H9 (cell line): ENCODE data around the gene ZMIZ1. TPM values are rescaled to one million over a fixed set of nuclear protein-coding genes. Genes with fewer than 3 reads are reported as not detected.
A peak's percentile ranks its signal among the peaks of the same experiment; 100 is the strongest.

Experiments used
- DNase-seq: peaks from one replicate; pipeline ENCODE4 v3.0.0-alpha.2; 2017
- H2AFZ ChIP-seq: one replicate; pipeline ENCODE4 v1.6.1; 2013; ENCODE audit warnings: mild to moderate bottlenecking, low read length, control low read depth, moderate library complexity
- H2AK5ac ChIP-seq: 2 replicates; pipeline ENCODE4 v1.6.1; 2013; ENCODE audit warnings: low read length, control low read depth, mixed read lengths; ENCODE audit not compliant: insufficient read length
- H2BK120ac ChIP-seq: one replicate; pipeline ENCODE4 v1.6.1; 2013; ENCODE audit warnings: low read depth, mild to moderate bottlenecking, low read length, control low read depth, inconsistent platforms; ENCODE audit not compliant: poor library complexity, severe bottlenecking
- H2BK12ac ChIP-seq: 2 replicates; pipeline ENCODE4 v1.6.1; 2013; ENCODE audit warnings: low read length, control low read depth, mixed read lengths, low read depth; ENCODE audit not compliant: insufficient read length
- H2BK15ac ChIP-seq: 2 replicates; pipeline ENCODE4 v1.6.1; 2013; ENCODE audit warnings: low read depth, low read length, control low read depth
- H2BK20ac ChIP-seq: one replicate; pipeline ENCODE4 v1.6.1; 2013; ENCODE audit warnings: low read depth, mild to moderate bottlenecking, low read length, control low read depth, inconsistent platforms; ENCODE audit not compliant: poor library complexity, severe bottlenecking
- H2BK5ac ChIP-seq: 2 replicates; pipeline ENCODE4 v1.6.1; 2013; ENCODE audit warnings: low read length, control low read depth, mixed read lengths; ENCODE audit not compliant: insufficient read length
- H3K14ac ChIP-seq: 2 replicates; pipeline ENCODE4 v1.6.1; 2013; ENCODE audit warnings: low read length, control low read depth; ENCODE audit not compliant: insufficient read depth
- H3K18ac ChIP-seq: 2 replicates; pipeline ENCODE4 v1.6.1; 2013; ENCODE audit warnings: low read depth, mild to moderate bottlenecking, mixed read lengths, low read length, control low read depth; ENCODE audit not compliant: insufficient read length
- H3K23ac ChIP-seq: 2 replicates; pipeline ENCODE4 v1.6.1; 2013; ENCODE audit warnings: low read length, control low read depth, mixed read lengths, low read depth; ENCODE audit not compliant: insufficient read length
- H3K23me2 ChIP-seq: 2 replicates; pipeline ENCODE4 v1.6.1; 2013; ENCODE audit warnings: low read depth, mild to moderate bottlenecking, mixed read lengths, low read length, control low read depth; ENCODE audit not compliant: insufficient read length, poor library complexity, severe bottlenecking
- H3K27ac ChIP-seq: 2 replicates; pipeline ENCODE4 v1.5.1; 2013; ENCODE audit warnings: low read length, control low read depth, mixed read lengths, low read depth; ENCODE audit not compliant: insufficient read length
- H3K27me3 ChIP-seq: 2 replicates; pipeline ENCODE4 v1.6.1; 2013; ENCODE audit warnings: low read length, control low read depth, inconsistent platforms; ENCODE audit not compliant: insufficient read depth
- H3K4ac ChIP-seq: 2 replicates; pipeline ENCODE4 v1.6.1; 2013; ENCODE audit warnings: low read depth, mild to moderate bottlenecking, control low read depth, inconsistent platforms, low read length, moderate library complexity
- H3K4me1 ChIP-seq: 2 replicates; pipeline ENCODE4 v1.6.1; 2013; ENCODE audit warnings: low read length, control low read depth, inconsistent platforms; ENCODE audit not compliant: insufficient read depth
- H3K4me2 ChIP-seq: 2 replicates; pipeline ENCODE4 v1.6.1; 2013; ENCODE audit warnings: low read length, control low read depth, mixed read lengths; ENCODE audit not compliant: insufficient read length, insufficient read depth
- H3K56ac ChIP-seq: 2 replicates; pipeline ENCODE4 v1.6.1; 2013; ENCODE audit warnings: low read depth, mild to moderate bottlenecking, mixed read lengths, low read length, control low read depth; ENCODE audit not compliant: insufficient read length
- H3K79me1 ChIP-seq: 2 replicates; pipeline ENCODE4 v1.6.1; 2013; ENCODE audit warnings: low read depth, mild to moderate bottlenecking, moderate library complexity, low read length, control low read depth, inconsistent platforms; ENCODE audit not compliant: insufficient read depth, poor library complexity, severe bottlenecking
- H3K79me2 ChIP-seq: 2 replicates; pipeline ENCODE4 v1.6.1; 2013; ENCODE audit warnings: low read length, control low read depth, inconsistent platforms; ENCODE audit not compliant: insufficient read depth
- H3K9ac ChIP-seq: 2 replicates; pipeline ENCODE4 v1.6.1; 2013; ENCODE audit warnings: low read length, control low read depth, mixed read lengths; ENCODE audit not compliant: insufficient read length; ENCODE audit errors: extremely low read depth
- H3K9me3 ChIP-seq: one replicate; pipeline ENCODE4 v1.6.1; 2013; ENCODE audit warnings: low read depth, low read length, inconsistent platforms; ENCODE audit not compliant: control insufficient read depth
- H3T11ph ChIP-seq: one replicate; pipeline ENCODE4 v1.6.1; 2013; ENCODE audit warnings: mild to moderate bottlenecking, low read length, control low read depth, inconsistent platforms
- H4K20me1 ChIP-seq: one replicate; pipeline ENCODE4 v1.6.1; 2013; ENCODE audit not compliant: control insufficient read depth, insufficient read length, insufficient read depth
- H4K5ac ChIP-seq: 2 replicates; pipeline ENCODE4 v1.6.1; 2013; ENCODE audit warnings: low read depth, mild to moderate bottlenecking, mixed read lengths, low read length, control low read depth; ENCODE audit not compliant: insufficient read length
- H4K8ac ChIP-seq: replicated peaks from 2 replicates; pipeline ENCODE4 v1.6.1; 2013; ENCODE audit warnings: low read length, control low read depth, mixed read lengths, low read depth; ENCODE audit not compliant: insufficient read length
- H4K91ac ChIP-seq: 2 replicates; pipeline ENCODE4 v1.6.1; 2013; ENCODE audit warnings: low read depth, mild to moderate bottlenecking, moderate library complexity, mixed read lengths, low read length, control low read depth; ENCODE audit not compliant: insufficient read length
- H3K27ac Mint-ChIP-seq, 3 experiments: 2 replicates in 2 of 3; 3 replicates in 1 of 3; pipeline ENCODE4 v1.8.0; 2020 to 2021; ENCODE audit warnings: mixed read lengths in 3 of 3, mild to moderate bottlenecking in 1 of 3, moderate library complexity in 1 of 3
- H3K27me3 Mint-ChIP-seq: 2 replicates; pipeline ENCODE4 v1.8.0; 2021; ENCODE audit warnings: low read depth, mild to moderate bottlenecking, moderate library complexity, mixed read lengths
- H3K36me3 Mint-ChIP-seq, 3 experiments: 2 replicates in 2 of 3; 3 replicates in 1 of 3; pipeline ENCODE4 v1.8.0; 2020 to 2021; ENCODE audit warnings: low read depth in 3 of 3, mixed read lengths in 3 of 3; ENCODE audit not compliant: insufficient read depth in 1 of 3
- H3K4me1 Mint-ChIP-seq, 2 experiments: 2 replicates each; pipeline ENCODE4 v1.8.0; 2020; ENCODE audit warnings: mixed read lengths in 2 of 2
- H3K4me3 Mint-ChIP-seq, 2 experiments: 2 replicates in 1 of 2; 3 replicates in 1 of 2; pipeline ENCODE4 v1.8.0; 2020 to 2021; ENCODE audit warnings: mild to moderate bottlenecking in 2 of 2, mixed read lengths in 2 of 2, moderate library complexity in 1 of 2
- H3K9me3 Mint-ChIP-seq, 2 experiments: 2 replicates in 1 of 2; 3 replicates in 1 of 2; pipeline ENCODE4 v1.8.0; 2020; ENCODE audit warnings: mild to moderate bottlenecking in 2 of 2, mixed read lengths in 2 of 2, moderate library complexity in 1 of 2
- CTCF ChIP-seq: fragments of 200-600 bp; sonication (generic); conservative IDR thresholded peaks from 3 replicates; pipeline ENCODE4 v1.8.0; 2021; ENCODE audit warnings: antibody characterized with exemption, mild to moderate bottlenecking
- WGBS: extraction: QIAGEN DNeasy Blood & Tissue Kit; methylation state at CpG from one replicate; pipeline ENCODE4 v1.1.7; 2013; ENCODE audit warnings: missing lambda C conversion rate, low lambda C conversion rate, mixed read lengths; ENCODE audit not compliant: insufficient read length; ENCODE audit errors: extremely low coverage; 5-methylcytosine and 5-hydroxymethylcytosine counted together
- total RNA-seq: library from RNA; stranded (reverse); gene quantifications from 2 replicates; pipeline ENCODE4 v1.2.1, GENCODE V29; 2021

ZMIZ1 gene
- total RNA-seq, 1 experiment from 2014 or later, result 36.9 TPM

- no peak for DNase-seq
- peaks cover 16 to 28% (median 28%) of the 10 kb centered on the region in 3 experiments; a peak in 6 of 7 replicates for H3K36me3 Mint-ChIP-seq
- no peaks in the 10 kb centered on the region; a peak in 1 of 5 replicates for H3K9me3 Mint-ChIP-seq
- Histone ChIP-seq H2BK12ac (no peak overlapping the region), H3K23me2 (no peaks in the 10 kb centered on the region), H4K20me1 (peaks cover 2% of the 10 kb centered on the region), H3K9ac (no peak overlapping the region), H3K56ac (no peak overlapping the region), H3K27me3 (no peaks in the 10 kb centered on the region), H2AFZ (no peak overlapping the region), H3K79me1 (no peaks in the 10 kb centered on the region), H3T11ph (no peak overlapping the region), H2BK15ac (no peak overlapping the region), H2BK120ac (no peak overlapping the region), H3K4me2 (no peak overlapping the region), H3K18ac (no peak overlapping the region), H4K5ac (no peak overlapping the region), H3K4me1 (peaks cover 14% of the 10 kb centered on the region; the same call in 1 of the 2 replicates), H2AK5ac (no peak overlapping the region), H4K8ac (no peak overlapping the region), H3K9me3 (no peaks in the 10 kb centered on the region), H3K14ac (peak overlapping the region; percentile 45; the same call in 1 of the 2 replicates), H3K23ac (no peak overlapping the region), H3K79me2 (no peaks in the 10 kb centered on the region), H2BK5ac (no peak overlapping the region), H3K4ac (no peak overlapping the region), H4K91ac (no peak overlapping the region), H2BK20ac (no peak overlapping the region), H3K27ac (no peak overlapping the region)
- peaks cover 33 to 44% of the 10 kb centered on the region in 2 experiments for H3K4me1 Mint-ChIP-seq
- no peaks in the 10 kb centered on the region; the same call in 1 of the 2 replicates for H3K27me3 Mint-ChIP-seq
- peak overlapping the region in 1 of 3 experiments; percentile 44; a peak in 1 of 7 replicates for H3K27ac Mint-ChIP-seq
- no peak overlapping the region for H3K4me3 Mint-ChIP-seq
- TF ChIP-seq CTCF, result no peak
- no CpG with 5 or more reads among the region's 7 CpGs for WGBS
Observed at GRCh38 chr10:79220307-79220706, 151.5 kb downstream of the ZMIZ1 start.
